22Rv1 (cell line): ENCODE data around the gene CCDC57.

Experiments used
- ZFX ChIP-seq: fragments of 450-650 bp; IDR thresholded peaks from 2 replicates; pipeline ENCODE4 v1.6.1; 2017; ENCODE audit warnings: antibody characterized with exemption, borderline replicate concordance
- TF ChIP-seq, protein P1 (sequence below): fragments of 450-650 bp; IDR thresholded peaks from 2 replicates; pipeline ENCODE4 v1.5.1; 2017; ENCODE audit warnings: mild to moderate bottlenecking

DNA sequence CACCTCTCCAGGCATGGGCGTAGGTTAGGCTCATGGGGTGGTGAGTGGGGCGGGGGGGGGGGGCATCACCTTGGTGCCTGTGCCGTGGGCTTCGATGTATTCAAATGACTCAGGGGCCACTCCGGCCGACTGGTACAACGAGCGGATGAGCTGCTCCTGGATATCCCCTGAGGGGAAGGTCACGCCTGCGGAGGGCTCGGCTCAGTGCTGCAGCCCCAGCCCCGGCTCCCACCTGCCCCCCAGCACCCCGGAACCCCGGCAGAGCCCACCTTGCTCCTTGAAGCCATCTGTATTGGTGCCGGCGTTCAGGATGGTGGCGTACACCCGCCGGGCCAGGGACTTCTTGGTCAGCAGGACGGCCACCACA lies 120.0 kb downstream of the CCDC57 start:
- TF ChIP-seq, protein P1, sequence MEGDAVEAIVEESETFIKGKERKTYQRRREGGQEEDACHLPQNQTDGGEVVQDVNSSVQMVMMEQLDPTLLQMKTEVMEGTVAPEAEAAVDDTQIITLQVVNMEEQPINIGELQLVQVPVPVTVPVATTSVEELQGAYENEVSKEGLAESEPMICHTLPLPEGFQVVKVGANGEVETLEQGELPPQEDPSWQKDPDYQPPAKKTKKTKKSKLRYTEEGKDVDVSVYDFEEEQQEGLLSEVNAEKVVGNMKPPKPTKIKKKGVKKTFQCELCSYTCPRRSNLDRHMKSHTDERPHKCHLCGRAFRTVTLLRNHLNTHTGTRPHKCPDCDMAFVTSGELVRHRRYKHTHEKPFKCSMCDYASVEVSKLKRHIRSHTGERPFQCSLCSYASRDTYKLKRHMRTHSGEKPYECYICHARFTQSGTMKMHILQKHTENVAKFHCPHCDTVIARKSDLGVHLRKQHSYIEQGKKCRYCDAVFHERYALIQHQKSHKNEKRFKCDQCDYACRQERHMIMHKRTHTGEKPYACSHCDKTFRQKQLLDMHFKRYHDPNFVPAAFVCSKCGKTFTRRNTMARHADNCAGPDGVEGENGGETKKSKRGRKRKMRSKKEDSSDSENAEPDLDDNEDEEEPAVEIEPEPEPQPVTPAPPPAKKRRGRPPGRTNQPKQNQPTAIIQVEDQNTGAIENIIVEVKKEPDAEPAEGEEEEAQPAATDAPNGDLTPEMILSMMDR, result no peak
- TF ChIP-seq ZFX, result no peak
